AG20443 (cell line): ENCODE data around the gene ZNF586.
"Not testable (repeated sequence)": the region's sequence is repeated elsewhere in the genome, so short reads cannot be mapped to it uniquely, and the experiment has no call there.

ENCODE experiments used
- DNase-seq: peaks from one replicate; pipeline ENCODE4 v3.0.0; 2012; ENCODE audit warnings: low spot score, mixed read lengths

The ZNF586 gene

DNA sequence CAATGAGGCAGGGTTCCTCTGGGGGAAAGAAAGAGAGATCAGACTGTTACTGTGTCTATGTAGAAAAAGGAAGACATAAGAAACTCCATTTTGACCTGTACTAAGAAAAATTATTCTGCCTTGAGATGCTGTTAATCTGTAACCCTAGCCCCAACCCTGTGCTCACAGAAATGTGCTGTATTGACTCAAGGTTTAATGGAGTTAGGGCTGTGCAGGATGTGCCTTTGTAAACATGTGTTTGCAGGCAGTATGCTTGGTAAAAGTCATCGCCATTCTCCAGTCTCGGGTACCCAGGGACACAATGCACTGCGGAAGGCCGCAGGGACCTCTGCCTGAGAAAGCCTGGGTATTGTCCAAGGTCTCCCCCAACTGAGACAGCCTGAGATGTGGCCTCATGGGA, 54.1 kb downstream of the ZNF586 start:
- DNase-seq = not testable (repeated sequence)

GRCh38 chr19:57825511-57825910, 56.0 kb downstream of the ZNF586 start:
- no peak for DNase-seq

GRCh38 chr19:57829316-57829715, 59.8 kb downstream of the ZNF586 start:
- no peak for DNase-seq

- no peak for DNase-seq
Observed at GRCh38 chr19:57830071-57830602, 60.7 kb downstream of the ZNF586 start, which contains the start of gene ZNF587B. Gene ZNF587B, plus strand, starts transcription at chr19:57830299. Its CDS starts 230 bp downstream, at chr19:57830529.
